Measurements from ENCODE around the gene PHF12. TPM values are rescaled to one million over a fixed set of nuclear protein-coding genes. Genes with fewer than 3 reads are reported as not detected.

Gene PHF12
- 10.6 and 11.6 TPM in 2 replicates for total RNA-seq

GRCh38 chr17:28951428-28951990 is at the start of gene PHF12:
Gene PHF12 (minus strand): TSS chr17:28951518. CDS start chr17:28950960, 558 bp downstream.
- DNase-seq (ENCODE audit: low read depth, low spot score): peak; percentile 100

GRCh38 chr17:29000973-29001372 is 49.7 kb upstream of the PHF12 start:
- DNase-seq (ENCODE audit: low read depth, low spot score): no peak

- no peak for DNase-seq (ENCODE audit: low read depth, low spot score)
Measured at GRCh38 chr17:28999206-28999605, 47.9 kb upstream of the PHF12 start.

GRCh38 chr17:28997806-28998205 is 46.5 kb upstream of the PHF12 start:
- no peak for DNase-seq (ENCODE audit: low read depth, low spot score)

GRCh38 chr17:28996554-28997096 is 45.3 kb upstream of the PHF12 start:
- DNase-seq (ENCODE audit: low read depth, low spot score): no peak

GRCh38 chr17:28993645-28994426 is 42.5 kb upstream of the PHF12 start:
- no peak for DNase-seq (ENCODE audit: low read depth, low spot score)

- no peak for DNase-seq (ENCODE audit: low read depth, low spot score)
Measured at GRCh38 chr17:28992625-28993600, 41.6 kb upstream of the PHF12 start.

- DNase-seq (ENCODE audit: low read depth, low spot score): no peak
Measured at GRCh38 chr17:28992185-28992584, 40.9 kb upstream of the PHF12 start.

GRCh38 chr17:28991779-28992178 is 40.5 kb upstream of the PHF12 start:
- no peak for DNase-seq (ENCODE audit: low read depth, low spot score)

GRCh38 chr17:28989028-28989427 is 37.7 kb upstream of the PHF12 start:
- no peak for DNase-seq (ENCODE audit: low read depth, low spot score)

- DNase-seq (ENCODE audit: low read depth, low spot score): no peak
Measured at GRCh38 chr17:28988475-28988874, 37.2 kb upstream of the PHF12 start.

GRCh38 chr17:28986714-28987655 is 35.7 kb upstream of the PHF12 start:
- no peak for DNase-seq (ENCODE audit: low read depth, low spot score)

- no peak for DNase-seq (ENCODE audit: low read depth, low spot score)
Measured at GRCh38 chr17:28985950-28986713, 34.8 kb upstream of the PHF12 start.

GRCh38 chr17:28983286-28984230 is 32.2 kb upstream of the PHF12 start:
- DNase-seq (ENCODE audit: low read depth, low spot score): no peak

- DNase-seq (ENCODE audit: low read depth, low spot score): peak; percentile 77
Measured at GRCh38 chr17:28982131-28982793, 30.9 kb upstream of the PHF12 start.

- DNase-seq (ENCODE audit: low read depth, low spot score): no peak
Measured at GRCh38 chr17:28978356-28978964, 27.1 kb upstream of the PHF12 start.

GRCh38 chr17:28977659-28978355 is 26.5 kb upstream of the PHF12 start:
- DNase-seq (ENCODE audit: low read depth, low spot score): no peak
